ENCODE results near the gene KHK.
"Not testable (repeated sequence)": the region's sequence is repeated elsewhere in the genome, so short reads cannot be mapped to it uniquely, and the experiment has no call there.

Gene KHK

GRCh38 chr2:27097341-27097740 is 10.8 kb downstream of the KHK start:
- DNase-seq = no peak

- DNase-seq = no peak
Observed at GRCh38 chr2:27099334-27099955, 12.9 kb downstream of the KHK start.

- DNase-seq = no peak
Observed at GRCh38 chr2:27100036-27100435, 13.5 kb downstream of the KHK start.

GRCh38 chr2:27102329-27102728 is 15.8 kb downstream of the KHK start:
- DNase-seq = no peak

GRCh38 chr2:27105981-27106380 is 19.4 kb downstream of the KHK start:
- no peak for DNase-seq

- DNase-seq = no peak
Observed at GRCh38 chr2:27108221-27108620, 21.6 kb downstream of the KHK start.

- DNase-seq = no peak
Observed at GRCh38 chr2:27109083-27109482, 22.5 kb downstream of the KHK start.

- DNase-seq = not testable (repeated sequence)
Observed at GRCh38 chr2:27110603-27111352, 24.2 kb downstream of the KHK start.

GRCh38 chr2:27111392-27112078 is 25.0 kb downstream of the KHK start:
- DNase-seq = not testable (repeated sequence)

GRCh38 chr2:27115519-27115918 is 28.9 kb downstream of the KHK start:
- DNase-seq = no peak

- DNase-seq = no peak
Observed at GRCh38 chr2:27117995-27118524, 31.5 kb downstream of the KHK start.

- DNase-seq = no peak
Observed at GRCh38 chr2:27118525-27119329, 32.2 kb downstream of the KHK start, which contains the start of gene CGREF1. CGREF1 (minus strand) TSS chr2:27119128; CDS start chr2:27104366, 14,762 bp downstream.

- not testable (repeated sequence) for DNase-seq
Observed at GRCh38 chr2:27119330-27119670, 32.7 kb downstream of the KHK start.

- no peak for DNase-seq
Observed at GRCh38 chr2:27121906-27122305, 35.3 kb downstream of the KHK start.

GRCh38 chr2:27122791-27123190 is 36.2 kb downstream of the KHK start:
- DNase-seq = no peak

- no peak for DNase-seq
Observed at GRCh38 chr2:27123302-27124150, 37.0 kb downstream of the KHK start, which contains the start of gene ABHD1. ABHD1 (plus strand) TSS chr2:27123815; CDS start chr2:27123949, 134 bp downstream.

GRCh38 chr2:27125104-27125503 is 38.5 kb downstream of the KHK start:
- no peak for DNase-seq

- no peak for DNase-seq
Observed at GRCh38 chr2:27126252-27126710, 39.7 kb downstream of the KHK start.

- no peak for DNase-seq
Observed at GRCh38 chr2:27127883-27128667, 41.5 kb downstream of the KHK start.

- DNase-seq = no peak
Observed at GRCh38 chr2:27128668-27129571, 42.3 kb downstream of the KHK start.
